ENCODE data around the gene LCT.

DNA sequence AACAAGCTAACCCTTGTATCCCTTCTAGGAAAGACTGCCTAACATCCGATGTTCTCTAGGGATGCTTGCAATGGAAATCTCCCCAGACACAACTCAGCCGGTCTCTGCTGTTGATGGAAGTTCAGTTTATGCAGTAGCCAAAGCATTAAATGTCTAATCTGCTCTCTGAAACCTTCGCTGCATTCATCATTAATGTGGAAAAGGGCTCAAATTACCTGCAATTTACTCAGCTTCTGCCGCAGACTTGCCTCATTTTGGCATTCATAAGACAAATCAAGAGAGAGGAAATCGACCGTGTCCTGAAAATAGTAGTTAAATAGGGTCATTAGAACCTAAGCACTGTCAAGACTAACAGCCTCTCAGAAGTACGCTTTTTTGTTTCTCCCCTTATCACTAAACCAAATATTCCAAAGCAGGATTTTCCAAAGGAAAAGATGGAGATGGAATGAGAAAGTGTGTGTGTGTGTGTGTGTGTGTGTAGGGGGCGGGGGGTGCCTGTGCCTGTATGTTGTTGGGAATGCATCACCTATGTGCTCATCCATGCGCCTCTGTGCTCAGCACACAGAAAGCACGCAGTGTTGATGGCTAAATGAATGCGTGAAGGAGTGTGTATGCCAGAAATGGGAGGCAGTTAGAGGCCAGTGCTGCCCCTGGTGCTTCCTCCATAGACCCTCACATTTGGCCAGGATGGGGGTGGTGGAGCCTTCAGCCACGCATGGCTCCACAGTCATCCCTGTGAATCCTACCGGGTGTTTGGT, 7.4 kb downstream of the LCT start:
- TF ChIP-seq, protein P1, sequence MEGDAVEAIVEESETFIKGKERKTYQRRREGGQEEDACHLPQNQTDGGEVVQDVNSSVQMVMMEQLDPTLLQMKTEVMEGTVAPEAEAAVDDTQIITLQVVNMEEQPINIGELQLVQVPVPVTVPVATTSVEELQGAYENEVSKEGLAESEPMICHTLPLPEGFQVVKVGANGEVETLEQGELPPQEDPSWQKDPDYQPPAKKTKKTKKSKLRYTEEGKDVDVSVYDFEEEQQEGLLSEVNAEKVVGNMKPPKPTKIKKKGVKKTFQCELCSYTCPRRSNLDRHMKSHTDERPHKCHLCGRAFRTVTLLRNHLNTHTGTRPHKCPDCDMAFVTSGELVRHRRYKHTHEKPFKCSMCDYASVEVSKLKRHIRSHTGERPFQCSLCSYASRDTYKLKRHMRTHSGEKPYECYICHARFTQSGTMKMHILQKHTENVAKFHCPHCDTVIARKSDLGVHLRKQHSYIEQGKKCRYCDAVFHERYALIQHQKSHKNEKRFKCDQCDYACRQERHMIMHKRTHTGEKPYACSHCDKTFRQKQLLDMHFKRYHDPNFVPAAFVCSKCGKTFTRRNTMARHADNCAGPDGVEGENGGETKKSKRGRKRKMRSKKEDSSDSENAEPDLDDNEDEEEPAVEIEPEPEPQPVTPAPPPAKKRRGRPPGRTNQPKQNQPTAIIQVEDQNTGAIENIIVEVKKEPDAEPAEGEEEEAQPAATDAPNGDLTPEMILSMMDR (conservative IDR thresholded peaks at IDR 0.05; ENCODE audit: low read depth, low read length), result no peak
- TF ChIP-seq EZH2phosphoT487 (IDR thresholded peaks at IDR 0.05; ENCODE audit: borderline replicate concordance, low read length), result no peak
